Measurements from ENCODE around the gene PLA2G1B.

The PLA2G1B gene

GRCh38 chr12:120350576-120351350 lies 23.2 kb upstream of the PLA2G1B start:
- Mint-ChIP-seq H3K36me3 (ENCODE audit: low read depth) (peaks cover 72% of the 10 kb centered on the region), H3K4me3 (no peak overlapping the region), H3K27me3 (ENCODE audit: low read depth, poor library complexity) (no peaks in the 10 kb centered on the region), H3K9me3 (no peaks in the 10 kb centered on the region), H3K4me1 (no peaks in the 10 kb centered on the region), H3K27ac (no peak overlapping the region)
- DNase-seq: no peak
- TF ChIP-seq, protein P1, sequence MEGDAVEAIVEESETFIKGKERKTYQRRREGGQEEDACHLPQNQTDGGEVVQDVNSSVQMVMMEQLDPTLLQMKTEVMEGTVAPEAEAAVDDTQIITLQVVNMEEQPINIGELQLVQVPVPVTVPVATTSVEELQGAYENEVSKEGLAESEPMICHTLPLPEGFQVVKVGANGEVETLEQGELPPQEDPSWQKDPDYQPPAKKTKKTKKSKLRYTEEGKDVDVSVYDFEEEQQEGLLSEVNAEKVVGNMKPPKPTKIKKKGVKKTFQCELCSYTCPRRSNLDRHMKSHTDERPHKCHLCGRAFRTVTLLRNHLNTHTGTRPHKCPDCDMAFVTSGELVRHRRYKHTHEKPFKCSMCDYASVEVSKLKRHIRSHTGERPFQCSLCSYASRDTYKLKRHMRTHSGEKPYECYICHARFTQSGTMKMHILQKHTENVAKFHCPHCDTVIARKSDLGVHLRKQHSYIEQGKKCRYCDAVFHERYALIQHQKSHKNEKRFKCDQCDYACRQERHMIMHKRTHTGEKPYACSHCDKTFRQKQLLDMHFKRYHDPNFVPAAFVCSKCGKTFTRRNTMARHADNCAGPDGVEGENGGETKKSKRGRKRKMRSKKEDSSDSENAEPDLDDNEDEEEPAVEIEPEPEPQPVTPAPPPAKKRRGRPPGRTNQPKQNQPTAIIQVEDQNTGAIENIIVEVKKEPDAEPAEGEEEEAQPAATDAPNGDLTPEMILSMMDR (IDR thresholded peaks at IDR 0.05): no peak

DNA sequence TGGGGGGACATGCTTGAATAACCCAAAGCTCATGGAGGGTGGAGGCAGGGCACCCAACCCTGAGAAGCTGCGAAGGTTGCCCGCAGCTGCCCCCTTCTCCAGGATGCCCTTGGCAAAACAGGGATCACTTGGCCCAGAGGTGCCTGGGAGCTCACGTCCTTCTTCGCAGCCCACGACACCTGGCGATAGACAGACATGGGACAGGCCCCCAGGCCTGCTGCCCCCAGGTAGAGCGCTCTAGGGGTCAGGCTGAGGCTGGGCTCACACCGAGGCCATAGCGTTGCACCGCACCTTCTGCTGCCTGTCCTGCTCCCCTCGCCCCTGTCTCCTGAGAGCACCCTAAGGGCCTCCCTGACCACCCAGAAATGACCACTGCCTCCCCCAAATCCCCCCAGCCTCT lies 20.2 kb upstream of the PLA2G1B start:
- Mint-ChIP-seq H3K4me3 (no peak overlapping the region), H3K27me3 (ENCODE audit: low read depth, poor library complexity) (no peaks in the 10 kb centered on the region), H3K36me3 (ENCODE audit: low read depth) (peaks cover 65% of the 10 kb centered on the region), H3K27ac (no peak overlapping the region), H3K4me1 (no peaks in the 10 kb centered on the region), H3K9me3 (no peaks in the 10 kb centered on the region)
- DNase-seq: no peak
- TF ChIP-seq, protein P1 (IDR thresholded peaks at IDR 0.05): no peak

DNA sequence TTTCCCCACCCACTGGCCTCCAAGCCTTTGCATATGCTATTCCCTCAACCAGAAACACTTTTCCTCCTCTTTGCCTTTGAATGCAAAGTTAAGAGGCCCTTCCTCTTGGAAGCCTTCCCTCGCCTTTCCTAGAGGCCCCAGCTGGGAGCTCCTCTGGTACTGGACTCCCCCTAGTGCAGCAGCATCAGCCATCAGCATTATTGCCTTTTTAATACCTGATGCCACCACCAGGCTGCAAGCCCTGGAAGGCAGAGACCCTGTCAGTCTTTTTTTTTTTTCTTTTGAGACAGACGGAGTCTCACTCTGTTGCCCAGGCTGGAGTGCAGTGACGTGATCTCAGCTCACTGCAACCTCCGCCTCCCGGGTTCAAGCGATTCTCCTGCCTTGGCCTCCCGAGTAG lies 19.1 kb upstream of the PLA2G1B start:
- Mint-ChIP-seq H3K9me3 (no peaks in the 10 kb centered on the region), H3K4me3 (no peak overlapping the region), H3K27ac (no peak overlapping the region), H3K27me3 (ENCODE audit: low read depth, poor library complexity) (no peaks in the 10 kb centered on the region), H3K4me1 (peaks cover 2% of the 10 kb centered on the region), H3K36me3 (ENCODE audit: low read depth) (peaks cover 57% of the 10 kb centered on the region)
- DNase-seq: no peak
- TF ChIP-seq, protein P1 (IDR thresholded peaks at IDR 0.05): no peak

GRCh38 chr12:120346031-120346430 lies 18.5 kb upstream of the PLA2G1B start:
- Mint-ChIP-seq H3K27me3 (ENCODE audit: low read depth, poor library complexity) (no peaks in the 10 kb centered on the region), H3K36me3 (ENCODE audit: low read depth) (peaks cover 51% of the 10 kb centered on the region), H3K27ac (no peak overlapping the region), H3K4me1 (peaks cover 8% of the 10 kb centered on the region), H3K9me3 (no peaks in the 10 kb centered on the region), H3K4me3 (no peak overlapping the region)
- DNase-seq: no peak
- TF ChIP-seq, protein P1 (IDR thresholded peaks at IDR 0.05): no peak

GRCh38 chr12:120343692-120344091 lies 16.1 kb upstream of the PLA2G1B start:
- peaks cover 7% of the 10 kb centered on the region for H3K27me3 Mint-ChIP-seq (ENCODE audit: low read depth, poor library complexity)
- DNase-seq: no peak
- H3K4me1 Mint-ChIP-seq: peaks cover 8% of the 10 kb centered on the region
- peaks cover 39% of the 10 kb centered on the region for H3K36me3 Mint-ChIP-seq (ENCODE audit: low read depth)
- TF ChIP-seq, protein P1 (IDR thresholded peaks at IDR 0.05): no peak
- H3K27ac Mint-ChIP-seq: peak overlapping the region; percentile 92
- no peak overlapping the region for H3K4me3 Mint-ChIP-seq
- H3K9me3 Mint-ChIP-seq: peaks cover 11% of the 10 kb centered on the region

- DNase-seq: no peak
- Mint-ChIP-seq H3K4me1 (peaks cover 8% of the 10 kb centered on the region), H3K27ac (peak overlapping the region; percentile 92), H3K9me3 (peaks cover 17% of the 10 kb centered on the region), H3K36me3 (ENCODE audit: low read depth) (peaks cover 38% of the 10 kb centered on the region), H3K27me3 (ENCODE audit: low read depth, poor library complexity) (peaks cover 7% of the 10 kb centered on the region), H3K4me3 (no peak overlapping the region)
- TF ChIP-seq, protein P1 (IDR thresholded peaks at IDR 0.05): no peak
These were observed 15.5 kb upstream of the PLA2G1B start for GRCh38 chr12:120343039-120343537.
